AG10803 (cell line): Measurements from ENCODE around the gene MGAT5.

Source experiments
- DNase-seq: peaks from one replicate; pipeline ENCODE4 v3.0.0; 2010; ENCODE audit warnings: low read depth
- H3K4me3 ChIP-seq: 2 replicates; pipeline ENCODE4 v1.5.1; 2011; ENCODE audit warnings: mild to moderate bottlenecking, low read length, control low read depth
- TF ChIP-seq, protein P1 (sequence below): conservative IDR thresholded peaks from 2 replicates; pipeline ENCODE4 v1.5.1; 2011; ENCODE audit warnings: mild to moderate bottlenecking, low read length, control low read depth, inconsistent platforms

The MGAT5 gene

GRCh38 chr2:134438371-134438770 is 184.5 kb downstream of the MGAT5 start:
- H3K4me3 ChIP-seq, result no peak overlapping the region
- TF ChIP-seq, protein P1, sequence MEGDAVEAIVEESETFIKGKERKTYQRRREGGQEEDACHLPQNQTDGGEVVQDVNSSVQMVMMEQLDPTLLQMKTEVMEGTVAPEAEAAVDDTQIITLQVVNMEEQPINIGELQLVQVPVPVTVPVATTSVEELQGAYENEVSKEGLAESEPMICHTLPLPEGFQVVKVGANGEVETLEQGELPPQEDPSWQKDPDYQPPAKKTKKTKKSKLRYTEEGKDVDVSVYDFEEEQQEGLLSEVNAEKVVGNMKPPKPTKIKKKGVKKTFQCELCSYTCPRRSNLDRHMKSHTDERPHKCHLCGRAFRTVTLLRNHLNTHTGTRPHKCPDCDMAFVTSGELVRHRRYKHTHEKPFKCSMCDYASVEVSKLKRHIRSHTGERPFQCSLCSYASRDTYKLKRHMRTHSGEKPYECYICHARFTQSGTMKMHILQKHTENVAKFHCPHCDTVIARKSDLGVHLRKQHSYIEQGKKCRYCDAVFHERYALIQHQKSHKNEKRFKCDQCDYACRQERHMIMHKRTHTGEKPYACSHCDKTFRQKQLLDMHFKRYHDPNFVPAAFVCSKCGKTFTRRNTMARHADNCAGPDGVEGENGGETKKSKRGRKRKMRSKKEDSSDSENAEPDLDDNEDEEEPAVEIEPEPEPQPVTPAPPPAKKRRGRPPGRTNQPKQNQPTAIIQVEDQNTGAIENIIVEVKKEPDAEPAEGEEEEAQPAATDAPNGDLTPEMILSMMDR, result no peak
- no peak for DNase-seq

- TF ChIP-seq, protein P1, result no peak
Observed at GRCh38 chr2:134440336-134440909, 186.6 kb downstream of the MGAT5 start.

GRCh38 chr2:134441153-134441863 is 187.4 kb downstream of the MGAT5 start:
- H3K4me3 ChIP-seq, result no peak overlapping the region
- DNase-seq, result no peak
- TF ChIP-seq, protein P1, result no peak

More at GRCh38 chr2:134440336-134440909, 186.6 kb downstream of the MGAT5 start:
- DNase-seq, result no peak
- no peak overlapping the region for H3K4me3 ChIP-seq

- DNase-seq, result no peak
- TF ChIP-seq, protein P1, result no peak
- H3K4me3 ChIP-seq, result no peak overlapping the region
Observed at GRCh38 chr2:134443814-134444480, 190.1 kb downstream of the MGAT5 start.

GRCh38 chr2:134445116-134445515 is 191.2 kb downstream of the MGAT5 start:
- H3K4me3 ChIP-seq, result no peak overlapping the region
- DNase-seq, result no peak
- TF ChIP-seq, protein P1, result no peak

GRCh38 chr2:134445985-134446382 is 192.1 kb downstream of the MGAT5 start:
- no peak for DNase-seq
- TF ChIP-seq, protein P1, result no peak
- H3K4me3 ChIP-seq, result no peak overlapping the region
